Measurements from ENCODE around the gene NT5DC2.

NT5DC2 gene

DNA sequence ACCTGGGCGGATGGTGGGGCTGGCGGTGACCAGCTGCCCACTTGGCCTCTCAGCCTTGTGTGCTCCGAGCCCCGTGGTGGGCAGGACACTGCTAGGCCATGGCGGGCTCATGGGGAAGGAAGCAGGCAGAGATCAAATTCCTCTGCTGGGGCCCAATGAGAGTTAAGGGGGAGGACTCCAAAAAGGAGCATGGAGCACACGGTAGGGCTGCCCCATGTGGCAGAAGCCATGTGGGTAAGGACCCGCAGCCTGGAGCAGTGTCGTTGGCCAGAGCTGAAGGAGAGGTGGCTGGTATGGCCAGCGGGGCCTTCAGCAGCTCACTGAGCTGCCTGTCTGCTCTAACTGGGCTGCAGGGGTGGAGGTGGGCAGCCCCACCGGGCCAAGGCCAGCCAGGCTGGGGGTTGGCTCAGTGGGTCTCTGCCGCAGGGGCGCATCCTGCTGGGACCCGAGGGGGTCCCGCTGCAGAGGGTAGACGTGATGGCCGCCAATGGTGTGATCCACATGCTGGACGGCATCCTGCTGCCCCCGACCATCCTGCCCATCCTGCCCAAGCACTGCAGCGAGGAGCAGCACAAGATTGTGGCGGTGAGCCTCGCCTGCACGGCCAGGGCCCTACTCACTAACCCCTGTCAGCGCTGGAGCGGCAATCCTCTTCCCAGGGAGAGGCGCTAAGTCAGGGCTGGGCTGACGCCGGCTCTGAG, 27.2 kb downstream of the NT5DC2 start:
- H3K27ac ChIP-seq: no peak overlapping the region
- DNase-seq (ENCODE audit: low spot score): no peak
- no peak overlapping the region for H3K4me3 ChIP-seq
- TF ChIP-seq, protein P1, sequence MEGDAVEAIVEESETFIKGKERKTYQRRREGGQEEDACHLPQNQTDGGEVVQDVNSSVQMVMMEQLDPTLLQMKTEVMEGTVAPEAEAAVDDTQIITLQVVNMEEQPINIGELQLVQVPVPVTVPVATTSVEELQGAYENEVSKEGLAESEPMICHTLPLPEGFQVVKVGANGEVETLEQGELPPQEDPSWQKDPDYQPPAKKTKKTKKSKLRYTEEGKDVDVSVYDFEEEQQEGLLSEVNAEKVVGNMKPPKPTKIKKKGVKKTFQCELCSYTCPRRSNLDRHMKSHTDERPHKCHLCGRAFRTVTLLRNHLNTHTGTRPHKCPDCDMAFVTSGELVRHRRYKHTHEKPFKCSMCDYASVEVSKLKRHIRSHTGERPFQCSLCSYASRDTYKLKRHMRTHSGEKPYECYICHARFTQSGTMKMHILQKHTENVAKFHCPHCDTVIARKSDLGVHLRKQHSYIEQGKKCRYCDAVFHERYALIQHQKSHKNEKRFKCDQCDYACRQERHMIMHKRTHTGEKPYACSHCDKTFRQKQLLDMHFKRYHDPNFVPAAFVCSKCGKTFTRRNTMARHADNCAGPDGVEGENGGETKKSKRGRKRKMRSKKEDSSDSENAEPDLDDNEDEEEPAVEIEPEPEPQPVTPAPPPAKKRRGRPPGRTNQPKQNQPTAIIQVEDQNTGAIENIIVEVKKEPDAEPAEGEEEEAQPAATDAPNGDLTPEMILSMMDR (IDR thresholded peaks at IDR 0.05): no peak

DNA sequence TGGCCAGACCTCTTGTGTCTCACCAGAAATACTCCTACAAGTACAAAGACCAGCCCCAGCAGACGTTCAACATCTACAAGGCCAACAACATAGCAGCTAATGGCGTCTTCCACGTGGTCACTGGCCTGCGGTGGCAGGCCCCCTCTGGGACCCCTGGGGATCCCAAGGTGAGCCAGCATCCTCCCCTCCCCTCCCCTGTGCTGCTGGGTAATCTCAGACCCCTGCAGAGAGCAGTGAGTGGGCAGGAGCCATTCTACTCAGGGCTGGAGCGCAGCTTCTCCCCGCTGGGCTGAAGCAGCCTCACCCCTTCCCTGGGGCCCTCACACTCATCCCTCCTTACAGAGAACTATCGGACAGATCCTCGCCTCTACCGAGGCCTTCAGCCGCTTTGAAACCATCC, 28.7 kb downstream of the NT5DC2 start:
- H3K4me3 ChIP-seq: no peak overlapping the region
- H3K27ac ChIP-seq: no peak overlapping the region
- DNase-seq (ENCODE audit: low spot score): no peak
- TF ChIP-seq, protein P1 (IDR thresholded peaks at IDR 0.05): no peak

DNA sequence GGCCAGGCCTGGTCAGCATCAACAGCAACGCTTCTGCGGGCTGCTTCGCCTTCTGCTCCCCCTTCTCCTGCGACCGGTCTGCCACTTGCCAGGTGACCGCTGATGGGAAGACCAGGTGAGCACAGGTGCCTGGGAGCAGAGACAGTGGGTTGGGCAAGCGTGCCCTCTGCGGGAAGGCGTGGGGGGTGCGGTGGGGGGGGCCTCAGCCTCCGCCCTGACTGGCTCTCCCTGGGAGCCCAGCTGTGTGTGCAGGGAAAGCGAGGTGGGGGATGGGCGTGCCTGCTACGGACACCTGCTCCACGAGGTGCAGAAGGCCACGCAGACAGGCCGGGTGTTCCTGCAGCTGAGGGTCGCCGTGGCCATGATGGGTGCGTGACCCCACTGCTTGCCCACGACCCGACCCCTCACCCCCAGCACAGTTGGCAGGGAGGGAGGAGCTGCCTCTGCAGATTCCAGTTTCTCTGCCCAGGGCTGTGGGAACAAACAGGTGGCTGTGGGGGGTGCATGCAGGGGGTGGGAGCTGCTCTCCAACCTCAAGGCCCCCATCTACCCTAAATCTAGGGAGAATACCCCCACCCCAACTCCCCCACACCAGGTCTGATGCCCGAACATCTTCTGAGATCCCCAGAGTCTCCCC, 29.8 kb downstream of the NT5DC2 start:
- DNase-seq (ENCODE audit: low spot score): no peak
- TF ChIP-seq, protein P1 (IDR thresholded peaks at IDR 0.05): no peak
- H3K4me3 ChIP-seq: no peak overlapping the region
- no peak overlapping the region for H3K27ac ChIP-seq

DNA sequence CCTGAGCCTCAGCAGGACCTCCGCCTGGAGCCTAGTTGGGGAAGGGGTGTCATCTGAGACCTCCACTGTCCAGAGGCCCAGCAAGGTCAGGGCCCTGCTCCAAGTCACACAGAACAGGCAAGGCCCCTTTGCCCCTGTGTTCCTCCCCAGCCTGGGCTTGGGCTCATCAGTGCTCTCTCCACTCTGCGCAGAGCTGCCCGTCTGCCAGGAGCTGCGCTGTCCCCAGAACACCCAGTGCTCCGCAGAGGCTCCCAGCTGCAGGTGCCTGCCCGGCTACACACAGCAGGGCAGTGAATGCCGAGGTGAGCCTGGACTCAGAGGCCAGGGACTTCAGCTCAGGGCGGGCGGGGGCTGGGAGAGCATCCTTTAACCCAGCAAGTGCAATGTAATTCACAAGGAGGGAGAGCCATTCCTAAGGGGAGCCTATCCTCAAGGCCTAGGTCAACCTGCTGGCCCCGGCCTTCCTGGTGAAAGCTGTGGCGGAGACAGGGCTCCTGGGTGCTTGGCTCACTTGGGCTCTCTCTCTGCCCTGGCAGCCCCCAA, 30.8 kb downstream of the NT5DC2 start:
- H3K4me3 ChIP-seq: no peak overlapping the region
- TF ChIP-seq, protein P1 (IDR thresholded peaks at IDR 0.05): no peak
- no peak overlapping the region for H3K27ac ChIP-seq
- DNase-seq (ENCODE audit: low spot score): no peak

DNA sequence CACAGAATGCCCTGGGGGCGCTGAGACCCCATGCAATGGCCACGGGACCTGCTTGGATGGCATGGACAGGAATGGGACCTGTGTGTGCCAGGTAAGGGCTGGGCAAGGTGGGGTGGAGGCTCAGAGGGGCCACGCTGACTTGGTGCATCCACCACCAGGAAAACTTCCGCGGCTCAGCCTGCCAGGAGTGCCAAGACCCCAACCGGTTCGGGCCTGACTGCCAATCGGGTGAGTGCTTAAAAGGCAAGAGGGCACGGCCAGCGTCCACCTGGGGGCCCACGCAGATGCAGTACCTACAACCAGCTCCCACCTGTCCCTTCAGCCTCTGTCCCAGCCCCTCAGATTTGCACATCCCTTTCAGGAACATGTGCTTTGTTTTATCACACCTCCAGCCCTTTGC, 31.7 kb downstream of the NT5DC2 start:
- TF ChIP-seq, protein P1 (IDR thresholded peaks at IDR 0.05): no peak
- no peak for DNase-seq (ENCODE audit: low spot score)
- Histone ChIP-seq H3K27ac (no peak overlapping the region), H3K4me3 (no peak overlapping the region)

DNA sequence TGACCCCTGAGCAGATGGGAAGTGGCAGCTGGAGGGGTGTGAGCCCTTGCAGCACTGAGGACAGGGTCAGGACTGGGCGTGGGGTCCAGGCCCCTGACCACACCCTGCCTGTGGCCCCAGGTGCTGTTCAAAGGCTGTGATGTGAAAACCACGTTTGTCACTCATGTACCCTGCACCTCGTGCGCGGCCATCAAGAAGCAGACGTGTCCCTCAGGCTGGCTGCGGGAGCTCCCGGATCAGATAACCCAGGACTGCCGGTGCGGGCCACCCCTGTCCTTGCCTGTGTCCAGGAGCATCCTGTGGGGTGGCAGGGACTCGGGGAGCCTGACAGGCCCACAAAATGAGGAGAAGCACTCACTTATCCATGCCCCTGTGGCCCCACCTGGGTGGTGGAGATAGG, 32.6 kb downstream of the NT5DC2 start:
- H3K27ac ChIP-seq: peak overlapping the region in 1 of 2 donors; percentile 22
- no peak overlapping the region for H3K4me3 ChIP-seq
- DNase-seq (ENCODE audit: low spot score): no peak
- TF ChIP-seq, protein P1 (IDR thresholded peaks at IDR 0.05): no peak

Data from coronary artery (tissue), 2 donors.